DND-41 (cell line): Measurements from ENCODE around the gene SIRT1.

Source experiments
- EZH2 ChIP-seq: IDR thresholded peaks from 3 replicates; pipeline ENCODE4 v1.6.1; 2012; ENCODE audit warnings: borderline replicate concordance, low read depth, mild to moderate bottlenecking, moderate library complexity, low read length, inconsistent platforms; ENCODE audit not compliant: severe bottlenecking
- TF ChIP-seq, protein P1 (sequence below): IDR thresholded peaks from 2 replicates; pipeline ENCODE4 v1.5.1; 2012; ENCODE audit warnings: borderline replicate concordance, low read length, moderate library complexity, mild to moderate bottlenecking; ENCODE audit not compliant: poor library complexity, severe bottlenecking; ENCODE audit errors: extremely low read depth

- no peak for TF ChIP-seq EZH2
- TF ChIP-seq, protein P1, sequence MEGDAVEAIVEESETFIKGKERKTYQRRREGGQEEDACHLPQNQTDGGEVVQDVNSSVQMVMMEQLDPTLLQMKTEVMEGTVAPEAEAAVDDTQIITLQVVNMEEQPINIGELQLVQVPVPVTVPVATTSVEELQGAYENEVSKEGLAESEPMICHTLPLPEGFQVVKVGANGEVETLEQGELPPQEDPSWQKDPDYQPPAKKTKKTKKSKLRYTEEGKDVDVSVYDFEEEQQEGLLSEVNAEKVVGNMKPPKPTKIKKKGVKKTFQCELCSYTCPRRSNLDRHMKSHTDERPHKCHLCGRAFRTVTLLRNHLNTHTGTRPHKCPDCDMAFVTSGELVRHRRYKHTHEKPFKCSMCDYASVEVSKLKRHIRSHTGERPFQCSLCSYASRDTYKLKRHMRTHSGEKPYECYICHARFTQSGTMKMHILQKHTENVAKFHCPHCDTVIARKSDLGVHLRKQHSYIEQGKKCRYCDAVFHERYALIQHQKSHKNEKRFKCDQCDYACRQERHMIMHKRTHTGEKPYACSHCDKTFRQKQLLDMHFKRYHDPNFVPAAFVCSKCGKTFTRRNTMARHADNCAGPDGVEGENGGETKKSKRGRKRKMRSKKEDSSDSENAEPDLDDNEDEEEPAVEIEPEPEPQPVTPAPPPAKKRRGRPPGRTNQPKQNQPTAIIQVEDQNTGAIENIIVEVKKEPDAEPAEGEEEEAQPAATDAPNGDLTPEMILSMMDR, result no peak
These were observed 600 bp downstream of the SIRT1 start for GRCh38 chr10:67884842-67885670.
